DND-41 (cell line): ENCODE measurements around the gene FHAD1.

Experiments used
- ATAC-seq: fragments of 200-7000 bp; cut with Tn5 transposase; 3 replicates; pipeline ENCODE4 v1.9.1; 2021; ENCODE audit warnings: low read depth; ENCODE audit not compliant: insufficient read depth
- DNase-seq: peaks from one replicate; pipeline ENCODE4 v3.0.0-alpha.2; 2020
- H2AFZ ChIP-seq: 2 replicates; pipeline ENCODE4 v1.6.0; 2012; ENCODE audit warnings: low read depth, low read length
- H3K27ac ChIP-seq: 2 replicates; pipeline ENCODE4 v1.5.1; 2012; ENCODE audit warnings: low read length, inconsistent platforms
- H3K27me3 ChIP-seq: fragments of 200-600 bp; sonication (generic); 2 replicates; pipeline ENCODE4 v1.6.0; 2012; ENCODE audit warnings: low read length, mild to moderate bottlenecking, inconsistent platforms; ENCODE audit not compliant: insufficient read depth, poor library complexity
- H3K36me3 ChIP-seq: 2 replicates; pipeline ENCODE4 v1.5.1; 2012; ENCODE audit warnings: low read length, inconsistent platforms; ENCODE audit not compliant: insufficient read depth
- H3K4me1 ChIP-seq: 2 replicates; pipeline ENCODE4 v1.5.1; 2012; ENCODE audit warnings: mild to moderate bottlenecking, low read length; ENCODE audit not compliant: insufficient read depth
- H3K4me2 ChIP-seq: 2 replicates; pipeline ENCODE4 v1.6.0; 2012; ENCODE audit warnings: mild to moderate bottlenecking, moderate library complexity, low read length, inconsistent platforms; ENCODE audit not compliant: insufficient read depth
- H3K4me3 ChIP-seq, 2 experiments: fragments of 200-600 bp in 1 of 2; shearing (Covaris generic) in 1 of 2; 2 replicates each; pipeline ENCODE4 v1.5.1; 2012 to 2016; ENCODE audit warnings: inconsistent platforms in 2 of 2, low read length in 2 of 2, mild to moderate bottlenecking in 2 of 2, low read depth in 1 of 2, moderate library complexity in 1 of 2
- H3K79me2 ChIP-seq: 2 replicates; pipeline ENCODE4 v1.6.0; 2012; ENCODE audit warnings: low read length, inconsistent platforms; ENCODE audit not compliant: insufficient read depth
- H3K9ac ChIP-seq: 2 replicates; pipeline ENCODE4 v1.6.0; 2012; ENCODE audit warnings: low read depth, mild to moderate bottlenecking, inconsistent platforms, low read length, moderate library complexity
- H3K9me3 ChIP-seq: 2 replicates; pipeline ENCODE4 v1.5.1; 2012; ENCODE audit warnings: low read length, moderate library complexity, mild to moderate bottlenecking, inconsistent platforms; ENCODE audit not compliant: insufficient read depth, severe bottlenecking
- H4K20me1 ChIP-seq: 2 replicates; pipeline ENCODE4 v1.6.0; 2012; ENCODE audit warnings: low read length; ENCODE audit not compliant: insufficient read depth
- CTCF ChIP-seq: IDR thresholded peaks from 2 replicates; pipeline ENCODE4 v1.5.1; 2012; ENCODE audit warnings: borderline replicate concordance, low read length, moderate library complexity, mild to moderate bottlenecking; ENCODE audit not compliant: poor library complexity, severe bottlenecking; ENCODE audit errors: extremely low read depth
- EZH2 ChIP-seq: IDR thresholded peaks from 3 replicates; pipeline ENCODE4 v1.6.1; 2012; ENCODE audit warnings: borderline replicate concordance, low read depth, mild to moderate bottlenecking, moderate library complexity, low read length, inconsistent platforms; ENCODE audit not compliant: severe bottlenecking

Gene FHAD1

GRCh38 chr1:15397236-15397635, 150.2 kb downstream of the FHAD1 start:
- no peaks in the 10 kb centered on the region for H3K4me1 ChIP-seq
- no peak overlapping the region for H3K9ac ChIP-seq
- H2AFZ ChIP-seq, result no peak overlapping the region
- peaks cover 4% of the 10 kb centered on the region for H3K9me3 ChIP-seq
- ATAC-seq, result no peak
- DNase-seq, result no peak
- H4K20me1 ChIP-seq, result no peaks in the 10 kb centered on the region
- TF ChIP-seq CTCF, result no peak
- TF ChIP-seq EZH2, result no peak
- no peaks in the 10 kb centered on the region for H3K79me2 ChIP-seq
- no peak overlapping the region for H3K4me3 ChIP-seq
- H3K4me2 ChIP-seq, result no peak overlapping the region
- no peaks in the 10 kb centered on the region for H3K36me3 ChIP-seq
- H3K27me3 ChIP-seq, result no peaks in the 10 kb centered on the region
- H3K27ac ChIP-seq, result no peak overlapping the region

- Histone ChIP-seq H3K4me2 (no peak overlapping the region), H2AFZ (no peak overlapping the region), H4K20me1 (no peaks in the 10 kb centered on the region), H3K36me3 (no peaks in the 10 kb centered on the region), H3K9me3 (peaks cover 4% of the 10 kb centered on the region), H3K27me3 (peaks cover under 1% of the 10 kb centered on the region), H3K27ac (no peak overlapping the region), H3K9ac (no peak overlapping the region), H3K4me3 (no peak overlapping the region), H3K4me1 (no peaks in the 10 kb centered on the region), H3K79me2 (no peaks in the 10 kb centered on the region)
- no peak for ATAC-seq
- TF ChIP-seq EZH2 (no peak), CTCF (no peak)
- DNase-seq, result no peak
Measured at GRCh38 chr1:15399710-15400109, 152.7 kb downstream of the FHAD1 start.

- H3K9me3 ChIP-seq, result peaks cover 4% of the 10 kb centered on the region
- no peaks in the 10 kb centered on the region for H3K79me2 ChIP-seq
- ATAC-seq (no peak), DNase-seq (no peak)
- TF ChIP-seq EZH2, result no peak
- TF ChIP-seq CTCF, result no peak
- H3K4me3 ChIP-seq, result no peak overlapping the region
- no peak overlapping the region for H3K4me2 ChIP-seq
- no peak overlapping the region for H3K27ac ChIP-seq
- no peak overlapping the region for H3K9ac ChIP-seq
- H2AFZ ChIP-seq, result no peak overlapping the region
- H4K20me1 ChIP-seq, result no peaks in the 10 kb centered on the region
- no peaks in the 10 kb centered on the region for H3K4me1 ChIP-seq
- H3K27me3 ChIP-seq, result peaks cover 7% of the 10 kb centered on the region
- no peaks in the 10 kb centered on the region for H3K36me3 ChIP-seq
Measured at GRCh38 chr1:15400627-15401026, 153.6 kb downstream of the FHAD1 start.

- no peak overlapping the region for H3K9ac ChIP-seq
- H3K4me1 ChIP-seq, result no peaks in the 10 kb centered on the region
- peaks cover 4% of the 10 kb centered on the region for H3K9me3 ChIP-seq
- TF ChIP-seq EZH2 (no peak), CTCF (no peak)
- H3K27ac ChIP-seq, result no peak overlapping the region
- no peaks in the 10 kb centered on the region for H3K79me2 ChIP-seq
- H2AFZ ChIP-seq, result no peak overlapping the region
- H3K4me3 ChIP-seq, result no peak overlapping the region
- H3K36me3 ChIP-seq, result no peaks in the 10 kb centered on the region
- H3K27me3 ChIP-seq, result peaks cover 7% of the 10 kb centered on the region
- no peak for DNase-seq
- no peaks in the 10 kb centered on the region for H4K20me1 ChIP-seq
- no peak for ATAC-seq
- H3K4me2 ChIP-seq, result no peak overlapping the region
Measured at GRCh38 chr1:15401391-15402055, 154.5 kb downstream of the FHAD1 start.
